Activated naive CD4-positive, alpha-beta T cell (primary cell): ENCODE measurements around the gene BTNL2.

Experiments used
- DNase-seq, 4 experiments: peaks; one replicate each; lab custom pipeline; 2025; lab: John Stamatoyannopoulos, UW

BTNL2 gene

GRCh38 chr6:32415521-32416019 lies 8.6 kb upstream of the BTNL2 start:
- peak; percentile 19 to 67 (median 62) for DNase-seq

GRCh38 chr6:32413427-32414047 lies 6.6 kb upstream of the BTNL2 start:
- peak; percentile 42 to 79 (median 74) for DNase-seq

GRCh38 chr6:32411566-32412327 lies 4.8 kb upstream of the BTNL2 start:
- DNase-seq: no peak

DNA sequence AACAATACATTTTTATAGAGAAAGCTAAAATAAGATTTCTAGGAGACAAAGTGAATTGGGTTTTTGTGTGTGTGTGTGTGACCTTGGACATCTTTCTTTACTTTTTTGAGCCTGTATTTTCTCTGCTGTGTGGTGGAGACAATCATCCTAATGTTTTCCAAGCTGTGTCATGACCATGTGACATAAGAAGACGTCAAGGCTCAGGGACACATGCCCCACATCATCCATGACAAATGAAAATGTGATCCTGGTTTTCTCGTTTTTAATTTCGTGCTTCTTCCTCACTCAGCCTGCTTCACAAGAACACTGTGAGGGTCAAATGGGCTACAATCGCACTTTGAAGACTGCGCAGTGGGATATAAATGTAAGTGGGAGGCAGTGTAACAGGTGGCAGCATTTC lies 3.9 kb upstream of the BTNL2 start:
- no peak for DNase-seq

- no peak for DNase-seq
These were observed 784 bp downstream of the BTNL2 start for GRCh38 chr6:32406197-32406596.

DNA sequence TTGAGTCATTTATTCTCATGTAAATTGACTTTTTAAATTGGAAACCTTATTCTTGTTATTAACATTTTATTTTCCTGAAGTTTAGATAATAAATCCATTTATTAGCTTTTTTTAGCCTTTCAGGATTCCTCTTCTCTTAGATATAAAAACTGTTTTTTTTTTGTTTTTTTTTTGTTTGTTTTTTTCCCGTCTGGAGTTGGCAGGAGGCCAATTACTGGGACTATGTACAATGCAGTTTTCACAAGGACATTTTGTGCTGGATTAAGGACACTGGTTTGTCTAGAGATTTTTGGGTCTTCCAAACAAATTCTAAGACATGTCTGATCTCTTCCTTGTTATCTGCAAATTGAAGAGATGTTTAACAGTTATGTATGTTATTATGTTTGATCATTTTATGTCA lies 1.3 kb downstream of the BTNL2 start:
- no peak for DNase-seq

DNA sequence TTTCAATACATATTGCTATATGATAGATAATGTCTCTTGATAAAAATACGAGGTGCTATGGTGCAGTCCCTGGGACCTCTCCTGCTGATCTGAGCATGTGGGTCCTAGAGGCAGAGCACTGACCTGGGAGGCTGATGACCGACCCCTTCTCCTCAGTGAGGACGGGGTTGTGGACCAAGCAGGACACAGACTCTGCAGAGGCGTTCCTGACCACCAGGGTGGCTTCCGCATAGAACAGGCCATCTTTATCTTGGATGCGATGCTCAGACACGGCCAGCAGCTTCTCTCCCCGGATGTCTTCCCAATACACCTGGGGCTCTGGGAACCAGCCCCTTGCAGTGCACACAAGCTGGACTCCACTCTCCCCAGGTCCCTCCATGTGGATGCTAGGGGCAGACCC lies 4.2 kb downstream of the BTNL2 start:
- no peak for DNase-seq

DNA sequence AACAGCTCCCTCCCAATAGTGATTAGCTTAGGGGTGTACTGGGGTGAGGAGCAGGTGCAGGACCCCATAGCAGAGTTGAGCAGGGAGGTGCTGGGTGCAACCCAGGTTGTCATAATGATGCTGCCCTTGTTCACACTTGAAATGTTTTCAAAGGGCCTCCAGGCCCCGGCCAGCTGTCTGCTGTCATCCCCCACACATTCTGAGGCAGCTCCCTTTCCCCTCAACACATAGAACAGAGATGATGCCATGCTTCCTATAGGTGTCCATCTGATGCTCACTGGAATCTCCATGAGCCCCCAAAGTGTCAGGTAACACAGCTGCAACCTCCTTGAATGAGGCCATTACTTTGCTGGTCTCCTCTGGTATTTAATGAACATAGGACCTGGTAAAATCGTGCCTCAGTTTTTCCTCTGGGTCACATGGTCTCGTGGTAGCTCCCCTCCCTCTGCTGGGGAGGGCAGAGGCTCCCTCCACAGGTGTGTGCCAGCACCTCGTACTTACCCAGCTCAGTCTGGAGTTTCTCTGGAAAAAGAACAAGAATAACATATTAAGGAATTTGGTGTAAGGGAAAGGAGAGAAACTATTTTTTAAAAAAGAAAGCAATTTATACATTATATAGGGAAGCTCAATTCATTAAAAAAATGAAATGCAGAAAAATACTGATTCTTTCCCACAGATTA lies 5.6 kb downstream of the BTNL2 start:
- DNase-seq: no peak

DNA sequence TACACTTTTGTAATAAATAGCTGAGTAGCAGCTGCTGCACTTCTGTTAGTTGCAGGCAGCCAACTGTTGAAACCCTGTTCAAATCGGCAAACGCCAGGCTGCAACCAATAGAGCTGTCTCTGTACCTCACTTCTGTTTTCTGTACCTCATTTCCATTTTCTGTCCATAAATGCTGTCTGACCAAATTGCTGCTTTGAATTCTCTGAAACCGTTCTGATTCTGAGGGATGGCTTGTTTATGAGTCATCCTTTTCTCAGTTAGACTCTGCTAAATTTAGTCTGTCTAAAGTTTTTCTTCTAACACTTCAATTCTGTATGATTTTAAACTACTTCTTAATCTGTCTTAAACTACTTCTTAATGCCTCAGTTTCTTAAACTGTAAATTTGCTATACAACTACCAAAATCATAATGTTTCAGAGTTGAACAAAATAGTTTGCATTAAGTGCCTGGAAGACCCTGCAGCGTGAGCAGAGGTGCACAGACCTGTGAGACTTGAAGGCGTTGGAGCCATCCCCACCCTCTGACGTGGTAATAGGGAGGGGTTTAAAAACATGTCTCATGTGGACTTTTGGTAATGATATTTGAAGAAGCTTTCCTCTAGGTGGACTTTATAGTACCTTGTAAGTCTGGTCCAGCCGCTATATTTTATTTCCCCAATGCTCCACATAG lies 9.6 kb downstream of the BTNL2 start:
- no peak for DNase-seq

- DNase-seq: no peak
These were observed 11.0 kb downstream of the BTNL2 start for GRCh38 chr6:32396028-32396427.

DNA sequence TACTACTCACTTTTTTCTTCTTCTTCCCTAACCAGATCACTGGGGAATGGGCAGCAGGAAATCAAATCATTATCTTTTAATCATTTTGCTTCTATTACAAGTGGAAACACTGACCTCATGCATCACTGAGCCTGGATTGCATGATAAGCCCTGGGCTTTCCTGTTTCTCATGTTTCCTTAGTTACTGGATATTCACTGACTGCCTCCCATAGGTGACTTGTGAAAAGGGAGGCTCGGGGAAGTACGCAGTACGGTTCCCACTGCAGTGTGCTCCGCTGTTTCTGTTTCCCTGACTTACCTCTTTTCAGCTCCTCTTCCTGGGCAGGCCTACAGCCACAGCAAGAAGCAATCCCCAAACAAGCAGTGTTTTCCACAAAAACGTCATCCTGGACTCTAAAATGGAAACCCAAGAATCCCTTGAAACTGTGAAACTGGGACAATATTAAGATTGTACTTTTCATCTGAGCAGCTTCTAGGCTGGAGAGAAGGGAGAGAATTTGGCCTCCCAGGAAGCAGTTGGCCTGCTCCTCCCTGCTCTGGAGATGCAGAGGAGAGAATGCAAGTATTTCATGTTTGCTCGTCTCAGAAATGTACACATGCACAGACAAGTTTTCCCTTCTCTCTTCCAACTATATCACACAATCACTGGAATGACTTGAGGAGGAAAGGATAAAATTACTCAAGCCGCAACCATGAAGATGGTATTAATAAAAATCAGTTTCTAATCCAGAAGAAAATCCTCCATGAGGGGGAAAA lies 13.1 kb downstream of the BTNL2 start:
- DNase-seq: no peak

DNA sequence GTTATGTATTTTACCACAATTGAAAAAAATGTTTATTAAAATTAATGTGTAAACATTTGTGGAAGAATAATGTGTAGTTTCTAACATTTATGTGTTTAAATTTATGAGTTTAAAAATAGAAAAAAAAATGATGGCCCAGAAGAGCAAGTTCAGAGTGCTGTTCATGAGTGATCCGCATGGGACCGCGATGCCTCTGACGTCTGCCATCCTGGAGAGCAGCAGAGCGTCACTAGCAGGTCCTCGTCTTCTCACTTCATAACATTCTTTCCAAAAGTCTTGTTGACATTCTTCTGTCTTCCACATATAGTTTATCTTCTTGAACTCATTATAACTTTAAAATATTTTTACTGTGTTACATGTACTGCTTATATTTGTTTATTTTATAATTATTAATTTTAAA lies 15.5 kb downstream of the BTNL2 start:
- no peak for DNase-seq

GRCh38 chr6:32387589-32388340 lies 19.2 kb downstream of the BTNL2 start:
- DNase-seq: no peak

DNA sequence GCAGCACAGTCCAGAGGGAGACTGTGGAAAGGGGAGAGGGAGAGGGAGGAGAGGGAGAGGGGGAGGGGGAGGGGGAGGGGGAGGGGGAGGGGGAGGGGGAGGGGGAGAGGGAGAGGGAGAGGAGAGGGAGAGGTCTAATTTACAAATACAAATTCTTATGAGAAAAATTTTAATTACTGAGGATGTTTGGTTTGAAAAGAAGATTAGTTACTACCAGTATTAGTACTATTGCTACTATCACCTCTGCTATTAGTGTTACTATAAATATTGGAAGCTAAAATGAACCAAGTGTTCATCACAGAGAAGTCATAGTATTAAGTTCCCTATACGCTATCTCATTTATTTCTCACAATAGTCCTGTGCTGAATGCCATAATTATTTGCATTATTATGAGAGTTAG lies 20.9 kb downstream of the BTNL2 start:
- no peak for DNase-seq

DNA sequence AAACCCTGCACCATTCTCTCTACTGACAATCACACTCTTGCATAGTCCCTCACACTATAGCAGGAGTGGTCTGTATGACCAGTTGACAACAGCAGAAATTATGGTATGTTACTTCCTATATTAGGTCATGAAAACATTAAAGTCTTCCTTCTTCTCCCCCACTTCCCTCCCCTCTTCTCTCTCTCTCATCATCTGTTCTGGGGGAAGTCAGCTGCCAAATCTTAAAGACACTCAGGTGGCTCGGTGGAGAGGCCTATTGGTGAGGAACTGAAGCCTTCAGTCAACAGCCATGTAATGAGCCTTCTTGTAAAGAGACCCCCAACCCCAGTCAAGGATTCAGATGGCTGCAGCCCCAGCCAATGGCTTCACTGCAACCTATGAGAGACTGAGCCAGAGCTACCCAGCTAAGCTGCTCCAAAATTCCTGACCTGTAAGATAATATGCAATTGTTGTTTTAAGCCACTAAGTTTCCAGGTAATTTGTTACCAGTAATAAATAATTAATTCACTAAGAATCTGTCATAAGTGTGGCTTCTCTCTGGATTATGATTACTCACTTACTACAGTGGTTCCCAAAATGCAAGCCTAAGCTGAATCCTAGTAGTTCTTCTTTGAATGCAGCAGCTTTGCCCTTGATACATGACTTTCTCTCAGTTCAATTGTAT lies 24.1 kb downstream of the BTNL2 start:
- no peak for DNase-seq

- DNase-seq: no peak
These were observed 27.4 kb downstream of the BTNL2 start for GRCh38 chr6:32379545-32379944.

GRCh38 chr6:32375739-32376529 lies 31.0 kb downstream of the BTNL2 start:
- DNase-seq: no peak

DNA sequence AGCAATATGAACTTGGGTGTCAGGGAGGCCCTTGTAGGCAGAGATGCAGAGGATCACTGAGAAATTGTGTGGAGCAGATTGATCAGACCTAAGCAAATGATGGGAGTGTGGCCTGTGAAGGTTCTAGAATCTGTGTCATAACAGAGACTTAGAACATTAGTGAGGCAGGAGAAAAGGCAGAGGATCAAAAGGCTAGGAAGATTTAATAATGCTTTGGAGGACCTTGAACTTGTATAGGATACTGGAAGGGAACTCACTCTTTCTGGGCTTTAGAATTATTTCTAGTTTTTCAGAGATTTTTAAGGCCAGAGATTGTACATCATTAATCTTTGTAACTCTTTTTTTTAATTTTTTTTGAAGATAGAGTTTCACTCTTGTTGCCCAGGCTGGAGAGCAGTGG lies 35.2 kb downstream of the BTNL2 start, which contains the start of gene TSBP1:
Gene TSBP1, minus strand, starts transcription at position 101 of the 400 bp plus-strand sequence. CDS start 197 bp downstream, outside the sequence.
- no peak for DNase-seq

- no peak for DNase-seq
These were observed 35.8 kb downstream of the BTNL2 start for GRCh38 chr6:32371229-32371628.
